ENCODE data around the gene BRD3. TPM values are rescaled to one million over a fixed set of nuclear protein-coding genes. Genes with fewer than 3 reads are reported as not detected.
A peak's percentile ranks its signal among the peaks of the same experiment; 100 is the strongest.

BRD3 gene
- total RNA-seq, 1 experiment from 2014 or later: 63.1 TPM

GRCh38 chr9:134068744-134069479 is 1.1 kb upstream of the BRD3 start:
- Mint-ChIP-seq H3K36me3 (ENCODE audit: insufficient read depth in 1 of 3, low read depth in 3 of 3) (peaks cover 0 to 5% (median 2%) of the 10 kb centered on the region in 3 experiments; a peak in 5 of 7 replicates), H3K9me3 (peaks cover 12 to 14% of the 10 kb centered on the region in 2 experiments), H3K4me1 (peaks cover 18 to 24% of the 10 kb centered on the region in 2 experiments), H3K4me3 (peak overlapping the region; percentile 69 to 83), H3K27me3 (ENCODE audit: low read depth) (peaks cover 40% of the 10 kb centered on the region), H3K27ac (0 out of 7 replicates have a peak overlapping the region, but pooled peaks of 2 of the 3 experiments have one; percentile 25 to 63)
- Histone ChIP-seq H4K20me1 (ENCODE audit: control insufficient read depth, insufficient read depth, insufficient read length) (no peaks in the 10 kb centered on the region), H3K23ac (ENCODE audit: insufficient read length, low read depth, low read length) (no peak overlapping the region), H2AFZ (ENCODE audit: low read length) (no peak overlapping the region), H3K14ac (ENCODE audit: insufficient read depth, low read length) (0 out of 2 replicates have a peak overlapping the region, but pooled peaks have one; percentile 27), H3K79me1 (ENCODE audit: insufficient read depth, low read depth, low read length, poor library complexity, severe bottlenecking) (no peaks in the 10 kb centered on the region), H4K5ac (ENCODE audit: insufficient read length, low read depth, low read length) (no peak overlapping the region), H2BK5ac (ENCODE audit: insufficient read length, low read length) (no peak overlapping the region), H3K9ac (ENCODE audit: extremely low read depth, insufficient read length, low read length) (no peak overlapping the region), H3K4me2 (ENCODE audit: insufficient read depth, insufficient read length, low read length) (peak overlapping the region; percentile 23), H3T11ph (ENCODE audit: low read length) (no peak overlapping the region), H3K4me1 (ENCODE audit: insufficient read depth, low read length) (no peaks in the 10 kb centered on the region), H2AK5ac (ENCODE audit: insufficient read length, low read length) (no peak overlapping the region), H3K56ac (ENCODE audit: insufficient read length, low read depth, low read length) (no peak overlapping the region), H3K27me3 (ENCODE audit: insufficient read depth, low read length) (no peaks in the 10 kb centered on the region; the same call in 1 of the 2 replicates), H2BK20ac (ENCODE audit: low read depth, low read length, poor library complexity, severe bottlenecking) (no peak overlapping the region), H3K23me2 (ENCODE audit: insufficient read length, low read depth, low read length, poor library complexity, severe bottlenecking) (peaks cover 13% of the 10 kb centered on the region), H3K79me2 (ENCODE audit: insufficient read depth, low read length) (peaks cover 23% of the 10 kb centered on the region; the same call in 1 of the 2 replicates), H3K4ac (ENCODE audit: low read depth, low read length) (no peak overlapping the region), H4K8ac (replicated peaks; ENCODE audit: insufficient read length, low read depth, low read length) (no peak overlapping the region), H2BK15ac (ENCODE audit: low read depth, low read length) (no peak overlapping the region), H4K91ac (ENCODE audit: insufficient read length, low read depth, low read length) (no peak overlapping the region), H3K9me3 (ENCODE audit: control insufficient read depth, low read depth, low read length) (no peaks in the 10 kb centered on the region), H3K18ac (ENCODE audit: insufficient read length, low read depth, low read length) (no peak overlapping the region), H2BK120ac (ENCODE audit: low read depth, low read length, poor library complexity, severe bottlenecking) (no peak overlapping the region), H3K27ac (ENCODE audit: insufficient read length, low read depth, low read length) (no peak overlapping the region), H2BK12ac (ENCODE audit: insufficient read length, low read depth, low read length) (no peak overlapping the region)
- TF ChIP-seq CTCF (conservative IDR thresholded peaks at IDR 0.05): no peak
- DNase-seq: no peak
- no CpG with 5 or more reads among the region's 31 CpGs for WGBS (ENCODE audit: extremely low coverage, insufficient read length, low lambda C conversion rate)

Data from H9 (cell line).